ENCODE data around the gene MAGI3.
"Not testable (repeated sequence)": the region's sequence is repeated elsewhere in the genome, so short reads cannot be mapped to it uniquely, and the experiment has no call there.

The MAGI3 gene

GRCh38 chr1:113517983-113518382 lies 127.7 kb downstream of the MAGI3 start:
- DNase-seq = no peak

GRCh38 chr1:113519556-113519955 lies 129.2 kb downstream of the MAGI3 start:
- DNase-seq = no peak

- DNase-seq = no peak
These were observed 139.7 kb downstream of the MAGI3 start for GRCh38 chr1:113530021-113530420.

GRCh38 chr1:113531321-113531720 lies 141.0 kb downstream of the MAGI3 start:
- DNase-seq = no peak

- DNase-seq = no peak
These were observed 142.7 kb downstream of the MAGI3 start for GRCh38 chr1:113533061-113533460.

GRCh38 chr1:113534130-113534817 lies 144.0 kb downstream of the MAGI3 start:
- no peak for DNase-seq

- no peak for DNase-seq
These were observed 144.6 kb downstream of the MAGI3 start for GRCh38 chr1:113534875-113535274.

- DNase-seq = no peak
These were observed 146.0 kb downstream of the MAGI3 start for GRCh38 chr1:113536182-113536780.

- no peak for DNase-seq
These were observed 147.9 kb downstream of the MAGI3 start for GRCh38 chr1:113538225-113538624.

- no peak for DNase-seq
These were observed 150.0 kb downstream of the MAGI3 start for GRCh38 chr1:113540335-113540734.

- no peak for DNase-seq
These were observed 150.8 kb downstream of the MAGI3 start for GRCh38 chr1:113541106-113541505.

- no peak for DNase-seq
These were observed 151.9 kb downstream of the MAGI3 start for GRCh38 chr1:113542221-113542701.

GRCh38 chr1:113543110-113543509 lies 152.8 kb downstream of the MAGI3 start:
- DNase-seq = no peak

- no peak for DNase-seq
These were observed 154.9 kb downstream of the MAGI3 start for GRCh38 chr1:113545210-113545609.

GRCh38 chr1:113545626-113546025 lies 155.3 kb downstream of the MAGI3 start:
- no peak for DNase-seq

GRCh38 chr1:113551728-113552127 lies 161.4 kb downstream of the MAGI3 start:
- DNase-seq = no peak

GRCh38 chr1:113552244-113552643 lies 161.9 kb downstream of the MAGI3 start:
- DNase-seq = no peak

- DNase-seq = no peak
These were observed 166.9 kb downstream of the MAGI3 start for GRCh38 chr1:113557187-113557586.

- DNase-seq = no peak
These were observed 175.3 kb downstream of the MAGI3 start for GRCh38 chr1:113565621-113566020.

GRCh38 chr1:113567427-113567826 lies 177.1 kb downstream of the MAGI3 start:
- no peak for DNase-seq

- not testable (repeated sequence) for DNase-seq
These were observed 185.5 kb downstream of the MAGI3 start for GRCh38 chr1:113575744-113576260.

- DNase-seq = no peak
These were observed 186.0 kb downstream of the MAGI3 start for GRCh38 chr1:113576271-113576670.

GRCh38 chr1:113579256-113580018 lies 189.1 kb downstream of the MAGI3 start:
- DNase-seq = no peak

- no peak for DNase-seq
These were observed 191.0 kb downstream of the MAGI3 start for GRCh38 chr1:113581323-113581722.
